GM23338 (cell line): ENCODE data around the gene PLEKHG2. TPM values are rescaled to one million over a fixed set of nuclear protein-coding genes. Genes with fewer than 3 reads are reported as not detected.

Experiments
- ATAC-seq: fragments of 200-7000 bp; cut with Tn5 transposase; 3 replicates; pipeline ENCODE4 v1.9.1; 2020
- DNase-seq: peaks from one replicate; pipeline ENCODE4 v3.0.0-alpha.2; 2015; ENCODE audit warnings: low spot score
- H2AFZ ChIP-seq: fragments of 200-600 bp; sonication (generic); 2 replicates; pipeline ENCODE4 v1.8.0; 2016; ENCODE audit warnings: antibody characterized with exemption, mild to moderate bottlenecking, moderate library complexity
- H3F3A ChIP-seq: fragments of 200-600 bp; sonication (generic); replicated peaks from 2 replicates; pipeline ENCODE4 v1.8.0; 2017; ENCODE audit warnings: antibody characterized with exemption, mixed run types, low read depth
- H3K27ac ChIP-seq: fragments of 200-600 bp; sonication (generic); 2 replicates; pipeline ENCODE4 v1.6.1; 2016; ENCODE audit warnings: low read depth
- H3K27me3 ChIP-seq: fragments of 200-600 bp; sonication (generic); 2 replicates; pipeline ENCODE4 v1.8.0; 2016; ENCODE audit warnings: mild to moderate bottlenecking, mixed run types, moderate library complexity; ENCODE audit not compliant: insufficient read depth
- H3K36me3 ChIP-seq: fragments of 200-600 bp; sonication (generic); 2 replicates; pipeline ENCODE4 v1.8.0; 2016; ENCODE audit warnings: mild to moderate bottlenecking; ENCODE audit not compliant: insufficient read depth
- H3K4me1 ChIP-seq: fragments of 200-600 bp; sonication (generic); 2 replicates; pipeline ENCODE4 v1.8.0; 2016; ENCODE audit warnings: mild to moderate bottlenecking, moderate library complexity; ENCODE audit not compliant: insufficient read depth
- H3K4me2 ChIP-seq: fragments of 200-600 bp; sonication (generic); 2 replicates; pipeline ENCODE4 v1.7.1; 2017; ENCODE audit warnings: mixed run types
- H3K4me3 ChIP-seq: fragments of 200-600 bp; sonication (generic); 2 replicates; pipeline ENCODE4 v1.6.1; 2016; ENCODE audit warnings: mixed run types
- H3K79me2 ChIP-seq: fragments of 200-600 bp; sonication (generic); replicated peaks from 2 replicates; pipeline ENCODE4 v1.8.0; 2017; ENCODE audit warnings: mild to moderate bottlenecking; ENCODE audit not compliant: insufficient read depth
- H3K9me2 ChIP-seq: fragments of 200-600 bp; sonication (generic); 2 replicates; pipeline ENCODE4 v1.8.0; 2017; ENCODE audit not compliant: insufficient read depth
- H4K20me1 ChIP-seq: fragments of 200-600 bp; sonication (generic); replicated peaks from 2 replicates; pipeline ENCODE4 v1.8.0; 2017; ENCODE audit warnings: mild to moderate bottlenecking; ENCODE audit not compliant: insufficient read depth
- H3K27ac Mint-ChIP-seq: 2 replicates; pipeline ENCODE4 v1.8.0; 2020; ENCODE audit warnings: inconsistent platforms, mild to moderate bottlenecking, moderate library complexity, mixed read lengths
- H3K27me3 Mint-ChIP-seq: 3 replicates; pipeline ENCODE4 v1.8.0; 2022; ENCODE audit warnings: low read depth, mild to moderate bottlenecking, moderate library complexity, mixed read lengths, inconsistent platforms; ENCODE audit not compliant: insufficient read depth, poor library complexity
- H3K36me3 Mint-ChIP-seq: 3 replicates; pipeline ENCODE4 v1.8.0; 2021; ENCODE audit warnings: low read depth, mild to moderate bottlenecking, inconsistent platforms, moderate library complexity, mixed read lengths
- H3K4me1 Mint-ChIP-seq: 3 replicates; pipeline ENCODE4 v1.8.0; 2020; ENCODE audit warnings: mild to moderate bottlenecking, inconsistent platforms, mixed read lengths
- H3K4me3 Mint-ChIP-seq: 3 replicates; pipeline ENCODE4 v1.8.0; 2021; ENCODE audit warnings: moderate library complexity, mild to moderate bottlenecking, inconsistent platforms, mixed read lengths
- H3K9me3 Mint-ChIP-seq: 3 replicates; pipeline ENCODE4 v1.8.0; 2020; ENCODE audit warnings: moderate library complexity, mild to moderate bottlenecking, inconsistent platforms, mixed read lengths
- CREB1 ChIP-seq: fragments of 250-450 bp; sonication (Bioruptor Pico); IDR thresholded peaks from 2 replicates; pipeline ENCODE4 v1.5.0; 2020; ENCODE audit warnings: low read depth, mild to moderate bottlenecking, moderate library complexity
- EZH2 ChIP-seq: fragments of 200-600 bp; sonication (generic); IDR thresholded peaks from one replicate; pipeline ENCODE4 v1.8.0; 2017; ENCODE audit warnings: antibody characterized with exemption, mild to moderate bottlenecking, low read depth; ENCODE audit not compliant: unreplicated experiment
- JUNB ChIP-seq: IDR thresholded peaks from one replicate; pipeline ENCODE4 v1.6.1; 2016; ENCODE audit warnings: antibody characterized with exemption; ENCODE audit not compliant: unreplicated experiment
- NANOG ChIP-seq: IDR thresholded peaks from 2 replicates; pipeline ENCODE4 v1.6.1; 2016; ENCODE audit warnings: antibody characterized with exemption, borderline replicate concordance
- POLR2AphosphoS5 ChIP-seq: IDR thresholded peaks from 2 replicates; pipeline ENCODE4 v1.6.1; 2016; ENCODE audit warnings: antibody characterized with exemption, low read depth
- STAT1 ChIP-seq: IDR thresholded peaks from one replicate; pipeline ENCODE4 v1.6.1; 2016; ENCODE audit warnings: antibody characterized with exemption; ENCODE audit not compliant: unreplicated experiment
- ZNF114 ChIP-seq: fragments of 250-450 bp; sonication (Bioruptor Pico); IDR thresholded peaks from 2 replicates; pipeline ENCODE4 v1.5.0; 2020; ENCODE audit warnings: mild to moderate bottlenecking, moderate library complexity
- ZNF331 ChIP-seq: fragments of 250-450 bp; sonication (Bioruptor Pico); IDR thresholded peaks from 2 replicates; pipeline ENCODE4 v1.5.0; 2020; ENCODE audit warnings: low read depth, mild to moderate bottlenecking, moderate library complexity
- polyA plus RNA-seq: library from polyadenylated mRNA; unstranded; fragments of >200 nt; fragmentation: Nextera tagmentation; extraction: Ambion mirVana; gene quantifications from 2 replicates; pipeline ENCODE4 v1.2.1, GENCODE V29; 2016
- total RNA-seq: library from RNA; depleted of rRNA; stranded (reverse); fragments of >200 nt; shearing (Covaris generic); gene quantifications from 2 replicates; pipeline ENCODE4 v1.2.3, GENCODE V29; 2014
- TF ChIP-seq, protein P1 (sequence below), 2 experiments: fragments of 200-600 bp in 1 of 2; sonication (generic) in 1 of 2; conservative IDR thresholded peaks; 2 replicates each; pipeline versions ENCODE4 v1.5.1 to v1.6.1; 2016 to 2017; ENCODE audit warnings: antibody characterized with exemption in 2 of 2, low read depth in 2 of 2, mild to moderate bottlenecking in 2 of 2, moderate library complexity in 1 of 2
- TF ChIP-seq, protein P2 (sequence below): IDR thresholded peaks from one replicate; pipeline ENCODE4 v1.6.1; 2018; ENCODE audit warnings: antibody characterized with exemption; ENCODE audit not compliant: unreplicated experiment
- TF ChIP-seq, protein P3 (sequence below): fragments of 250-450 bp; sonication (Bioruptor Pico); IDR thresholded peaks from 2 replicates; pipeline ENCODE4 v1.5.0; 2020; ENCODE audit warnings: mild to moderate bottlenecking, moderate library complexity

Gene PLEKHG2
- total and polyA plus RNA-seq, 2 experiments from 2014 or later: 15.5 to 41.3 TPM

DNA sequence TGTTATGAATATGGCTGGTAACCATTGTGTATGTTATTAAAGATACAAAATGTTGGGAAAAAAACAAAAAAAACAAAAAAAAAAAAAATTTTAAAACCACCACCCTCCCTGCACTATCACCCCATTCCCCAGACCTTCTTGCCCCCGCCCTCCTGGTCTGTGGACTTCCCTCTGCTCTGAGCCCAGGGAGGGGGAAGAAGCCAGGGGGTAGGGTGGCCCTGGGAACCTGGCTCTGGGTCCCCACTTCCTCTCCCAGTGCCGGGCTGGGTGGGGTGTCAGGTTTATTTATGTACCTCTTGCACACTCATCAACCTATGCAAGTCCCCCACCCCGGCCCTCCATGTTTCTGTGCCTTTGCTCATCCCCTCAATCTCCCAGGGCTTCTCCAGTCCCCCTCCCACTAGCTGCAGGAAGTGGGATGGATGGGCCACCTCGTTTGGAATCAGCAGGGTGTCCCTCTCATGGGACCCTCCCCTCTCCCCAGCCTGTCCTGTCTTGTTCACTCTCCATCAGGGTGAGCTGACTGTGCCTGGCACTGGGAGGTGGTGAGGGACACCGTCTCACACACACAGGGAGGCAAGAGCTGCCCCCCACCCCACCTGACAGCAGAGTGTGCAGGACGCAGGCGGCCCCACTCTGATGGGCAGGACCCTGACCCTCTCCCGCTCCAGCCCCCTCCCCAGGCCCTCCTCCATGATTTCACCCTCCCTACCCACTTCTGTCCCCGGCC, 27.5 kb upstream of the PLEKHG2 start:
- Histone ChIP-seq H3K4me3 (no peak overlapping the region), H3K9me2 (no peaks in the 10 kb centered on the region), H3K36me3 (peaks cover 12% of the 10 kb centered on the region; the same call in 1 of the 2 replicates), H2AFZ (no peak overlapping the region), H3K79me2 (no peaks in the 10 kb centered on the region; the same call in 1 of the 2 replicates), H3K27me3 (no peaks in the 10 kb centered on the region), H3K27ac (peak overlapping the region; percentile 59; the same call in 1 of the 2 replicates), H3K4me2 (no peak overlapping the region), H3F3A (peaks cover 14% of the 10 kb centered on the region; the same call in 1 of the 2 replicates), H4K20me1 (peaks cover 22% of the 10 kb centered on the region), H3K4me1 (peaks cover 9% of the 10 kb centered on the region)
- DNase-seq (peak; percentile 31), ATAC-seq (peak; percentile 24)
- Mint-ChIP-seq H3K27me3 (peaks cover 24% of the 10 kb centered on the region), H3K27ac (no peak overlapping the region; the same call in 1 of the 2 replicates), H3K9me3 (no peaks in the 10 kb centered on the region), H3K4me3 (no peak overlapping the region), H3K36me3 (peaks cover 81% of the 10 kb centered on the region), H3K4me1 (peaks cover 11% of the 10 kb centered on the region)
- TF ChIP-seq CREB1 (CRISPR knock-in tag) (no peak), JUNB (no peak), ZNF331 (CRISPR knock-in tag) (no peak), STAT1 (no peak), ZNF114 (CRISPR knock-in tag) (no peak), POLR2AphosphoS5 (no peak), EZH2 (no peak), NANOG (no peak)
- TF ChIP-seq, protein P1, sequence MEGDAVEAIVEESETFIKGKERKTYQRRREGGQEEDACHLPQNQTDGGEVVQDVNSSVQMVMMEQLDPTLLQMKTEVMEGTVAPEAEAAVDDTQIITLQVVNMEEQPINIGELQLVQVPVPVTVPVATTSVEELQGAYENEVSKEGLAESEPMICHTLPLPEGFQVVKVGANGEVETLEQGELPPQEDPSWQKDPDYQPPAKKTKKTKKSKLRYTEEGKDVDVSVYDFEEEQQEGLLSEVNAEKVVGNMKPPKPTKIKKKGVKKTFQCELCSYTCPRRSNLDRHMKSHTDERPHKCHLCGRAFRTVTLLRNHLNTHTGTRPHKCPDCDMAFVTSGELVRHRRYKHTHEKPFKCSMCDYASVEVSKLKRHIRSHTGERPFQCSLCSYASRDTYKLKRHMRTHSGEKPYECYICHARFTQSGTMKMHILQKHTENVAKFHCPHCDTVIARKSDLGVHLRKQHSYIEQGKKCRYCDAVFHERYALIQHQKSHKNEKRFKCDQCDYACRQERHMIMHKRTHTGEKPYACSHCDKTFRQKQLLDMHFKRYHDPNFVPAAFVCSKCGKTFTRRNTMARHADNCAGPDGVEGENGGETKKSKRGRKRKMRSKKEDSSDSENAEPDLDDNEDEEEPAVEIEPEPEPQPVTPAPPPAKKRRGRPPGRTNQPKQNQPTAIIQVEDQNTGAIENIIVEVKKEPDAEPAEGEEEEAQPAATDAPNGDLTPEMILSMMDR (conservative IDR thresholded peaks at IDR 0.05; ENCODE audit: low read depth in 2 of 2): no peak
- TF ChIP-seq, protein P2, sequence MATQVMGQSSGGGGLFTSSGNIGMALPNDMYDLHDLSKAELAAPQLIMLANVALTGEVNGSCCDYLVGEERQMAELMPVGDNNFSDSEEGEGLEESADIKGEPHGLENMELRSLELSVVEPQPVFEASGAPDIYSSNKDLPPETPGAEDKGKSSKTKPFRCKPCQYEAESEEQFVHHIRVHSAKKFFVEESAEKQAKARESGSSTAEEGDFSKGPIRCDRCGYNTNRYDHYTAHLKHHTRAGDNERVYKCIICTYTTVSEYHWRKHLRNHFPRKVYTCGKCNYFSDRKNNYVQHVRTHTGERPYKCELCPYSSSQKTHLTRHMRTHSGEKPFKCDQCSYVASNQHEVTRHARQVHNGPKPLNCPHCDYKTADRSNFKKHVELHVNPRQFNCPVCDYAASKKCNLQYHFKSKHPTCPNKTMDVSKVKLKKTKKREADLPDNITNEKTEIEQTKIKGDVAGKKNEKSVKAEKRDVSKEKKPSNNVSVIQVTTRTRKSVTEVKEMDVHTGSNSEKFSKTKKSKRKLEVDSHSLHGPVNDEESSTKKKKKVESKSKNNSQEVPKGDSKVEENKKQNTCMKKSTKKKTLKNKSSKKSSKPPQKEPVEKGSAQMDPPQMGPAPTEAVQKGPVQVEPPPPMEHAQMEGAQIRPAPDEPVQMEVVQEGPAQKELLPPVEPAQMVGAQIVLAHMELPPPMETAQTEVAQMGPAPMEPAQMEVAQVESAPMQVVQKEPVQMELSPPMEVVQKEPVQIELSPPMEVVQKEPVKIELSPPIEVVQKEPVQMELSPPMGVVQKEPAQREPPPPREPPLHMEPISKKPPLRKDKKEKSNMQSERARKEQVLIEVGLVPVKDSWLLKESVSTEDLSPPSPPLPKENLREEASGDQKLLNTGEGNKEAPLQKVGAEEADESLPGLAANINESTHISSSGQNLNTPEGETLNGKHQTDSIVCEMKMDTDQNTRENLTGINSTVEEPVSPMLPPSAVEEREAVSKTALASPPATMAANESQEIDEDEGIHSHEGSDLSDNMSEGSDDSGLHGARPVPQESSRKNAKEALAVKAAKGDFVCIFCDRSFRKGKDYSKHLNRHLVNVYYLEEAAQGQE: no peak
- TF ChIP-seq, protein P3, sequence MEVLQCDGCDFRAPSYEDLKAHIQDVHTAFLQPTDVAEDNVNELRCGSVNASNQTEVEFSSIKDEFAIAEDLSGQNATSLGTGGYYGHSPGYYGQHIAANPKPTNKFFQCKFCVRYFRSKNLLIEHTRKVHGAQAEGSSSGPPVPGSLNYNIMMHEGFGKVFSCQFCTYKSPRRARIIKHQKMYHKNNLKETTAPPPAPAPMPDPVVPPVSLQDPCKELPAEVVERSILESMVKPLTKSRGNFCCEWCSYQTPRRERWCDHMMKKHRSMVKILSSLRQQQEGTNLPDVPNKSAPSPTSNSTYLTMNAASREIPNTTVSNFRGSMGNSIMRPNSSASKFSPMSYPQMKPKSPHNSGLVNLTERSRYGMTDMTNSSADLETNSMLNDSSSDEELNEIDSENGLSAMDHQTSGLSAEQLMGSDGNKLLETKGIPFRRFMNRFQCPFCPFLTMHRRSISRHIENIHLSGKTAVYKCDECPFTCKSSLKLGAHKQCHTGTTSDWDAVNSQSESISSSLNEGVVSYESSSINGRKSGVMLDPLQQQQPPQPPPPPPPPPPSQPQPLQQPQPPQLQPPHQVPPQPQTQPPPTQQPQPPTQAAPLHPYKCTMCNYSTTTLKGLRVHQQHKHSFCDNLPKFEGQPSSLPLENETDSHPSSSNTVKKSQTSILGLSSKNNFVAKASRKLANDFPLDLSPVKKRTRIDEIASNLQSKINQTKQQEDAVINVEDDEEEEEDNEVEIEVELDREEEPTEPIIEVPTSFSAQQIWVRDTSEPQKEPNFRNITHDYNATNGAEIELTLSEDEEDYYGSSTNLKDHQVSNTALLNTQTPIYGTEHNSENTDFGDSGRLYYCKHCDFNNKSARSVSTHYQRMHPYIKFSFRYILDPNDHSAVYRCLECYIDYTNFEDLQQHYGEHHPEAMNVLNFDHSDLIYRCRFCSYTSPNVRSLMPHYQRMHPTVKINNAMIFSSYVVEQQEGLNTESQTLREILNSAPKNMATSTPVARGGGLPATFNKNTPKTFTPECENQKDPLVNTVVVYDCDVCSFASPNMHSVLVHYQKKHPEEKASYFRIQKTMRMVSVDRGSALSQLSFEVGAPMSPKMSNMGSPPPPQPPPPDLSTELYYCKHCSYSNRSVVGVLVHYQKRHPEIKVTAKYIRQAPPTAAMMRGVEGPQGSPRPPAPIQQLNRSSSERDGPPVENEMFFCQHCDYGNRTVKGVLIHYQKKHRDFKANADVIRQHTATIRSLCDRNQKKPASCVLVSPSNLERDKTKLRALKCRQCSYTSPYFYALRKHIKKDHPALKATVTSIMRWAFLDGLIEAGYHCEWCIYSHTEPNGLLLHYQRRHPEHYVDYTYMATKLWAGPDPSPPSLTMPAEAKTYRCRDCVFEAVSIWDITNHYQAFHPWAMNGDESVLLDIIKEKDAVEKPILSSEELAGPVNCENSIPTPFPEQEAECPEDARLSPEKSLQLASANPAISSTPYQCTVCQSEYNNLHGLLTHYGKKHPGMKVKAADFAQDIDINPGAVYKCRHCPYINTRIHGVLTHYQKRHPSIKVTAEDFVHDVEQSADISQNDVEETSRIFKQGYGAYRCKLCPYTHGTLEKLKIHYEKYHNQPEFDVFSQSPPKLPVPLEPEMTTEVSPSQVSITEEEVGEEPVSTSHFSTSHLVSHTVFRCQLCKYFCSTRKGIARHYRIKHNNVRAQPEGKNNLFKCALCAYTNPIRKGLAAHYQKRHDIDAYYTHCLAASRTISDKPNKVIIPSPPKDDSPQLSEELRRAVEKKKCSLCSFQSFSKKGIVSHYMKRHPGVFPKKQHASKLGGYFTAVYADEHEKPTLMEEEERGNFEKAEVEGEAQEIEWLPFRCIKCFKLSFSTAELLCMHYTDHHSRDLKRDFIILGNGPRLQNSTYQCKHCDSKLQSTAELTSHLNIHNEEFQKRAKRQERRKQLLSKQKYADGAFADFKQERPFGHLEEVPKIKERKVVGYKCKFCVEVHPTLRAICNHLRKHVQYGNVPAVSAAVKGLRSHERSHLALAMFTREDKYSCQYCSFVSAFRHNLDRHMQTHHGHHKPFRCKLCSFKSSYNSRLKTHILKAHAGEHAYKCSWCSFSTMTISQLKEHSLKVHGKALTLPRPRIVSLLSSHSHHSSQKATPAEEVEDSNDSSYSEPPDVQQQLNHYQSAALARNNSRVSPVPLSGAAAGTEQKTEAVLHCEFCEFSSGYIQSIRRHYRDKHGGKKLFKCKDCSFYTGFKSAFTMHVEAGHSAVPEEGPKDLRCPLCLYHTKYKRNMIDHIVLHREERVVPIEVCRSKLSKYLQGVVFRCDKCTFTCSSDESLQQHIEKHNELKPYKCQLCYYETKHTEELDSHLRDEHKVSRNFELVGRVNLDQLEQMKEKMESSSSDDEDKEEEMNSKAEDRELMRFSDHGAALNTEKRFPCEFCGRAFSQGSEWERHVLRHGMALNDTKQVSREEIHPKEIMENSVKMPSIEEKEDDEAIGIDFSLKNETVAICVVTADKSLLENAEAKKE (CRISPR knock-in tag): no peak
